D721Med (cell line): ENCODE results near the gene MDM2.
"Not testable (repeated sequence)": the region's sequence is repeated elsewhere in the genome, so short reads cannot be mapped to it uniquely, and the experiment has no call there.

Experiments used
- DNase-seq: peaks from one replicate; pipeline ENCODE4 v3.0.0; 2011; ENCODE audit warnings: low spot score; ENCODE audit not compliant: insufficient read length
- FAIRE-seq: peaks from 2 replicates; lab custom pipeline; 2011; peaks lifted over from hg19 to GRCh38; lab: Jason Lieb, UNC
- TF ChIP-seq, protein P1 (sequence below): IDR thresholded peaks from 2 replicates; pipeline ENCODE4 v1.5.1; 2012; ENCODE audit warnings: mild to moderate bottlenecking, control low read depth; ENCODE audit not compliant: insufficient read depth; ENCODE audit errors: missing control alignments

Gene MDM2

GRCh38 chr12:68814490-68815231 lies 6.7 kb downstream of the MDM2 start:
- TF ChIP-seq, protein P1, sequence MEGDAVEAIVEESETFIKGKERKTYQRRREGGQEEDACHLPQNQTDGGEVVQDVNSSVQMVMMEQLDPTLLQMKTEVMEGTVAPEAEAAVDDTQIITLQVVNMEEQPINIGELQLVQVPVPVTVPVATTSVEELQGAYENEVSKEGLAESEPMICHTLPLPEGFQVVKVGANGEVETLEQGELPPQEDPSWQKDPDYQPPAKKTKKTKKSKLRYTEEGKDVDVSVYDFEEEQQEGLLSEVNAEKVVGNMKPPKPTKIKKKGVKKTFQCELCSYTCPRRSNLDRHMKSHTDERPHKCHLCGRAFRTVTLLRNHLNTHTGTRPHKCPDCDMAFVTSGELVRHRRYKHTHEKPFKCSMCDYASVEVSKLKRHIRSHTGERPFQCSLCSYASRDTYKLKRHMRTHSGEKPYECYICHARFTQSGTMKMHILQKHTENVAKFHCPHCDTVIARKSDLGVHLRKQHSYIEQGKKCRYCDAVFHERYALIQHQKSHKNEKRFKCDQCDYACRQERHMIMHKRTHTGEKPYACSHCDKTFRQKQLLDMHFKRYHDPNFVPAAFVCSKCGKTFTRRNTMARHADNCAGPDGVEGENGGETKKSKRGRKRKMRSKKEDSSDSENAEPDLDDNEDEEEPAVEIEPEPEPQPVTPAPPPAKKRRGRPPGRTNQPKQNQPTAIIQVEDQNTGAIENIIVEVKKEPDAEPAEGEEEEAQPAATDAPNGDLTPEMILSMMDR, result no peak
- DNase-seq, result no peak
- no peak for FAIRE-seq

- DNase-seq (no peak), FAIRE-seq (no peak)
- TF ChIP-seq, protein P1, result no peak
These were observed 7.4 kb downstream of the MDM2 start for GRCh38 chr12:68815232-68815927.

- DNase-seq (no peak), FAIRE-seq (no peak)
- TF ChIP-seq, protein P1, result no peak
These were observed 8.2 kb downstream of the MDM2 start for GRCh38 chr12:68815928-68816800.

GRCh38 chr12:68819481-68819880 lies 11.5 kb downstream of the MDM2 start:
- not testable (repeated sequence) for FAIRE-seq

DNA sequence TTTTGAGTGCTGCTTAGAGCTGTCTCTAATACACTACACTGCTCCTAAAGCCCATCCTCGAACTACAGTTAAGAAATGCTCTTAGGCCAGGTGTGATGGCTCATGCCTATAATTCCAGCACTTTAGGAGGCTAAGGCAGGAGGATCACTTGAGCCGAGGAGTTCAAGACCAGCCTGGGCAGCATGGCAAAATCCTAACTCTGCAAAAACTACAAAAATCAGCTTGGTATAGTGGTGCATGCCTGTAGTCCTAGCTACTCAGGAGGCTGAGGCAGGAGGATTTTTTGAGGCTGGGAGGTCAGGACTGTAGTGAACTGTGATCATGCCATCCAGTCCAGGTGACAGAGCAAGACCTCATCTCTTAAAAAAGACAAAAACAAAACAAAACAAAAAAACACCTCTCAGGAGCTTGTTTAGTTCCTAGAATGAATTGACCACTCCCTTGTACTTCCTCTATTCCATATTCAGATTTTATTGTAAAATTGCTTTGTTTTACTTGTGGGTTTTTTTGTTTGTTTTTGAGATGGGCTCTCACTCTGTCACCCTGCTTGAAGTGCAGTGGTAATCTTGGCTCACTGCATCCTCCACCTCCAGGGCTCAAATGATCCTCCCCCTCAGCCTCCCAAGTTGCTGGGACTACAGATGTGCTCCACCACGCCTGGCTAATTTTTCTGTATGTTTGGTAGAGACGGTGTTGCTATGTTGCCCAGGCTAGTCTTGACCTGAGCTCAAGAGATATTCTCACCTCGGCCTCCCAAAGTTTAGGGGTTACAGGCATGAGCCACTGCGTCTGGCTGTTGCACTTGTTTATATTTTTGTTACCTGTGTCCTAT lies 13.6 kb downstream of the MDM2 start:
- no peak for FAIRE-seq
- TF ChIP-seq, protein P1, result no peak

More at GRCh38 chr12:68819481-68819880, 11.5 kb downstream of the MDM2 start:
- not testable (repeated sequence) for DNase-seq

DNA sequence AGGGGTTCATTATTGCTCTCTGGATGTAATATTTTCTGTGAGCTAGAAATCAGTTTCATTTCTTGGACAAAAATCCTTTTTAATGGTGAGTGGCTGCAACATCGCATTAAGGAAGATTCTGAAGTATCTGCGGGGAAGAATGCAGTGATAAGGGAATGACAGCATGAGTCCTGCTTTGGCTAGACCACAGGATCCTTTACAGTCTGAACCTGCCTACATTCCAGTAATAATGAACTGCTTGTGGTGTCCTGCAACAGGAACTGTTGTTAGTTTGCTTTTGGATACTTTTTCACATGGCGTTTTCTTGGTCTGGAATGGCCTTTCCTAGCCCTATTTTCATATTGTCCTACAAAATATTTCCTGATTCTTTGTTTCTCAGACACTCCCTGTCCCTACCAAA lies 15.7 kb downstream of the MDM2 start:
- no peak for DNase-seq
- TF ChIP-seq, protein P1, result no peak
- no peak for FAIRE-seq

More for the DNA sequence above, 13.6 kb downstream of the MDM2 start:
- DNase-seq, result no peak
